Measurements from ENCODE around the gene AGBL5. TPM values are rescaled to one million over a fixed set of nuclear protein-coding genes. Genes with fewer than 3 reads are reported as not detected.
A peak's percentile ranks its signal among the peaks of the same experiment; 100 is the strongest.

Gene AGBL5
- total and polyA plus RNA-seq, 2 of the 13 experiments (the other 11 are each of a cell fraction or from before 2014, with no cell fraction given): 55.9 to 73.3 TPM

- no peak for TF ChIP-seq NR2F6 (IDR thresholded peaks at IDR 0.05)
- no peak for TF ChIP-seq NR2F6 (CRISPR knock-in tag; IDR thresholded peaks at IDR 0.05)
- TF ChIP-seq NCOA2 (CRISPR knock-in tag; IDR thresholded peaks at IDR 0.05): no peak
- TF ChIP-seq TCF7 (IDR thresholded peaks at IDR 0.05; ENCODE audit: low read depth): no peak
- no peak; the same call in 1 of the 2 replicates for TF ChIP-seq ZSCAN21 (CRISPR knock-in tag; IDR thresholded peaks at IDR 0.05; ENCODE audit: borderline replicate concordance)
- no peak for TF ChIP-seq SRY (CRISPR knock-in tag; IDR thresholded peaks at IDR 0.05)
- no peak for TF ChIP-seq FOXO1 (CRISPR knock-in tag; IDR thresholded peaks at IDR 0.05)
- TF ChIP-seq SIN3B (IDR thresholded peaks at IDR 0.05; ENCODE audit: low read length): no peak
- TF ChIP-seq ZBTB37 (CRISPR knock-in tag; IDR thresholded peaks at IDR 0.05): no peak
- no peak for TF ChIP-seq ZNF230 (CRISPR knock-in tag; IDR thresholded peaks at IDR 0.05)
- TF ChIP-seq BHLHE40 (IDR thresholded peaks at IDR 0.05; ENCODE audit: low read length): no peak
- TF ChIP-seq CEBPG (CRISPR knock-in tag; IDR thresholded peaks at IDR 0.05): no peak
- no peak; the same call in 1 of the 2 replicates for TF ChIP-seq NR2C2 (CRISPR knock-in tag; IDR thresholded peaks at IDR 0.05; ENCODE audit: borderline replicate concordance)
- TF ChIP-seq, protein P1, sequence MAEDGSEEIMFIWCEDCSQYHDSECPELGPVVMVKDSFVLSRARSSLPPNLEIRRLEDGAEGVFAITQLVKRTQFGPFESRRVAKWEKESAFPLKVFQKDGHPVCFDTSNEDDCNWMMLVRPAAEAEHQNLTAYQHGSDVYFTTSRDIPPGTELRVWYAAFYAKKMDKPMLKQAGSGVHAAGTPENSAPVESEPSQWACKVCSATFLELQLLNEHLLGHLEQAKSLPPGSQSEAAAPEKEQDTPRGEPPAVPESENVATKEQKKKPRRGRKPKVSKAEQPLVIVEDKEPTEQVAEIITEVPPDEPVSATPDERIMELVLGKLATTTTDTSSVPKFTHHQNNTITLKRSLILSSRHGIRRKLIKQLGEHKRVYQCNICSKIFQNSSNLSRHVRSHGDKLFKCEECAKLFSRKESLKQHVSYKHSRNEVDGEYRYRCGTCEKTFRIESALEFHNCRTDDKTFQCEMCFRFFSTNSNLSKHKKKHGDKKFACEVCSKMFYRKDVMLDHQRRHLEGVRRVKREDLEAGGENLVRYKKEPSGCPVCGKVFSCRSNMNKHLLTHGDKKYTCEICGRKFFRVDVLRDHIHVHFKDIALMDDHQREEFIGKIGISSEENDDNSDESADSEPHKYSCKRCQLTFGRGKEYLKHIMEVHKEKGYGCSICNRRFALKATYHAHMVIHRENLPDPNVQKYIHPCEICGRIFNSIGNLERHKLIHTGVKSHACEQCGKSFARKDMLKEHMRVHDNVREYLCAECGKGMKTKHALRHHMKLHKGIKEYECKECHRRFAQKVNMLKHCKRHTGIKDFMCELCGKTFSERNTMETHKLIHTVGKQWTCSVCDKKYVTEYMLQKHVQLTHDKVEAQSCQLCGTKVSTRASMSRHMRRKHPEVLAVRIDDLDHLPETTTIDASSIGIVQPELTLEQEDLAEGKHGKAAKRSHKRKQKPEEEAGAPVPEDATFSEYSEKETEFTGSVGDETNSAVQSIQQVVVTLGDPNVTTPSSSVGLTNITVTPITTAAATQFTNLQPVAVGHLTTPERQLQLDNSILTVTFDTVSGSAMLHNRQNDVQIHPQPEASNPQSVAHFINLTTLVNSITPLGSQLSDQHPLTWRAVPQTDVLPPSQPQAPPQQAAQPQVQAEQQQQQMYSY (CRISPR knock-in tag; IDR thresholded peaks at IDR 0.05): no peak
- no peak for TF ChIP-seq KLF13 (CRISPR knock-in tag; IDR thresholded peaks at IDR 0.05)
- TF ChIP-seq FOXK1 (CRISPR knock-in tag; IDR thresholded peaks at IDR 0.05; ENCODE audit: borderline replicate concordance, low read depth): no peak
- TF ChIP-seq ZNF121 (CRISPR knock-in tag; IDR thresholded peaks at IDR 0.05): peak; percentile 56; the same call in 1 of the 2 replicates
- peak; percentile 34; the same call in 1 of the 2 replicates for TF ChIP-seq ZMYM3 (CRISPR knock-in tag; IDR thresholded peaks at IDR 0.05)
- TF ChIP-seq MAF1 (CRISPR knock-in tag; IDR thresholded peaks at IDR 0.05; ENCODE audit: borderline replicate concordance): no peak
- TF ChIP-seq ZBTB7B (CRISPR knock-in tag; IDR thresholded peaks at IDR 0.05): peak; percentile 60; the same call in 1 of the 2 replicates
- TF ChIP-seq MIER3 (CRISPR knock-in tag; IDR thresholded peaks at IDR 0.05; ENCODE audit: borderline replicate concordance): no peak
- no peak for TF ChIP-seq KMT2B (CRISPR knock-in tag; IDR thresholded peaks at IDR 0.05)
- no peak; the same call in 1 of the 2 replicates for TF ChIP-seq PHF20 (CRISPR knock-in tag; IDR thresholded peaks at IDR 0.05)
- no peak for TF ChIP-seq POGZ (CRISPR knock-in tag; IDR thresholded peaks at IDR 0.05)
- TF ChIP-seq SPEN (CRISPR knock-in tag; IDR thresholded peaks at IDR 0.05; ENCODE audit: low read depth): peak; percentile 62; the same call in 1 of the 2 replicates
- no peak for TF ChIP-seq NR2F2 (IDR thresholded peaks at IDR 0.05; ENCODE audit: borderline replicate concordance, low read depth)
- TF ChIP-seq NR1H2 (CRISPR knock-in tag; IDR thresholded peaks at IDR 0.05; ENCODE audit: borderline replicate concordance, low read depth): no peak
- no peak for TF ChIP-seq ZUFSP (CRISPR knock-in tag; IDR thresholded peaks at IDR 0.05; ENCODE audit: borderline replicate concordance)
- TF ChIP-seq ZNF569 (CRISPR knock-in tag; IDR thresholded peaks at IDR 0.05; ENCODE audit: borderline replicate concordance): no peak
These were observed 34.2 kb downstream of the AGBL5 start (continued) for GRCh38 chr2:27085673-27086089.

Data from HepG2 (cell line).